WI38 (cell line): ENCODE data around the gene ETAA1.

Experiments used
- H3K4me3 ChIP-seq: 2 replicates; pipeline ENCODE4 v1.5.1; 2011; ENCODE audit warnings: low read depth, mild to moderate bottlenecking, control low read depth, low read length
- CTCF ChIP-seq: IDR thresholded peaks from 2 replicates; pipeline ENCODE4 v1.5.1; 2012; ENCODE audit warnings: low read depth, mild to moderate bottlenecking, control low read depth, low read length

The ETAA1 gene

DNA sequence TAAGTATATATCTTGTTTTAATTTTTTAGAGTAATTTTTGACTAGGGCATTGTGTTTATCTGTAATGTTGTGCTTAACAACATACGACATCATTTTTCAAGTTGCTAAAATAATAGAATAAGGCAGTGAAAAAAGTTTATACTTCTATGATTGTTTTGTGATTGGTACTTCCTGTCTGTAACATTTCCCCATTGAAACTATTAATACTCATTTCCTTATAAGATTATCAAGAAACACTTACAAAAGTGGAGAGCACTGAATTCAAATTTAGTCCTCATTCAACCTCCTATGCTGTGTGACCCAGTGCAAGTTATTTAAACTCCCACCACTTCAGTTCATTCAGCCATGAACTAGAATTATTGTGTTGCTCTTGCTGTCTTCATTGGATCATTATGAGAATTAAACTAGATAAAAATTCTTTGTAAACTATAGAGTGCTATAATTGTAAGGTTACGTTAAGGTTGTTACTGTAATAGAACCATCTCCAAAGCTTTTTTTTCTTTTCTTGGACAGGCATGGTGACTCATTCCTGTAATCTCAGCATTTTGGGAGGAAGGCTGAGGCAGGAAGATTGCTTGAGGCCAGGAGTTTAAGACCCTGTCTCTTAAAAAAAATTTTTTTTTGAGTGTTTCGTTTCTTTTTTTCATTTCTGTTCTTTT is 2.8 kb downstream of the ETAA1 start:
- H3K4me3 ChIP-seq = no peak overlapping the region
- TF ChIP-seq CTCF = no peak

GRCh38 chr2:67400560-67401485 is 3.7 kb downstream of the ETAA1 start:
- no peak for TF ChIP-seq CTCF
- H3K4me3 ChIP-seq = no peak overlapping the region

- no peak for TF ChIP-seq CTCF
- no peak overlapping the region for H3K4me3 ChIP-seq
Measured at GRCh38 chr2:67408346-67408745, 11.2 kb downstream of the ETAA1 start.

GRCh38 chr2:67412424-67412823 is 15.3 kb downstream of the ETAA1 start:
- TF ChIP-seq CTCF = no peak
- no peak overlapping the region for H3K4me3 ChIP-seq

- TF ChIP-seq CTCF = no peak
- no peak overlapping the region for H3K4me3 ChIP-seq
Measured at GRCh38 chr2:67414867-67415266, 17.7 kb downstream of the ETAA1 start.

GRCh38 chr2:67416136-67416535 is 19.0 kb downstream of the ETAA1 start:
- TF ChIP-seq CTCF = no peak
- H3K4me3 ChIP-seq = no peak overlapping the region

GRCh38 chr2:67423489-67423888 is 26.4 kb downstream of the ETAA1 start:
- H3K4me3 ChIP-seq = no peak overlapping the region
- TF ChIP-seq CTCF = no peak
